Neutrophil (primary cell): Measurements from ENCODE around the gene CCDC88C.
A peak's percentile ranks its signal among the peaks of the same experiment; 100 is the strongest.

ENCODE experiments used
- H3K27ac ChIP-seq: fragments of 200-600 bp; sonication (generic); 2 replicates; pipeline ENCODE4 v1.5.1; 2016; ENCODE audit warnings: mild to moderate bottlenecking, moderate library complexity
- H3K27me3 ChIP-seq: fragments of 200-600 bp; sonication (generic); 2 replicates; pipeline ENCODE4 v1.6.0; 2016; ENCODE audit warnings: mild to moderate bottlenecking
- H3K36me3 ChIP-seq: fragments of 200-600 bp; sonication (generic); 2 replicates; pipeline ENCODE4 v1.5.1; 2017
- H3K4me1 ChIP-seq, 2 experiments: fragments of 200-600 bp in 1 of 2; sonication (generic) in 1 of 2; 1 replicate in 1 of 2; 2 replicates in 1 of 2; pipeline versions ENCODE4 v1.5.1 to v1.6.1; 2013 to 2016; ENCODE audit warnings: low read depth in 1 of 2, low read length in 1 of 2, mild to moderate bottlenecking in 1 of 2, moderate library complexity in 1 of 2; ENCODE audit not compliant: control insufficient read depth in 1 of 2, insufficient read depth in 1 of 2
- H3K4me3 ChIP-seq, 2 experiments: fragments of 200-600 bp in 1 of 2; sonication (generic) in 1 of 2; 1 replicate in 1 of 2; 2 replicates in 1 of 2; pipeline ENCODE4 v1.5.1; 2013 to 2016; ENCODE audit warnings: low read depth in 1 of 2, low read length in 1 of 2, mild to moderate bottlenecking in 1 of 2, moderate library complexity in 1 of 2
- H3K9me3 ChIP-seq: fragments of 200-600 bp; sonication (generic); 2 replicates; pipeline ENCODE4 v1.5.1; 2016
- TF ChIP-seq, protein P1 (sequence below): fragments of 200-600 bp; sonication (generic); IDR thresholded peaks from 2 replicates; pipeline ENCODE4 v1.5.1; 2016; ENCODE audit warnings: antibody characterized with exemption

The CCDC88C gene

DNA sequence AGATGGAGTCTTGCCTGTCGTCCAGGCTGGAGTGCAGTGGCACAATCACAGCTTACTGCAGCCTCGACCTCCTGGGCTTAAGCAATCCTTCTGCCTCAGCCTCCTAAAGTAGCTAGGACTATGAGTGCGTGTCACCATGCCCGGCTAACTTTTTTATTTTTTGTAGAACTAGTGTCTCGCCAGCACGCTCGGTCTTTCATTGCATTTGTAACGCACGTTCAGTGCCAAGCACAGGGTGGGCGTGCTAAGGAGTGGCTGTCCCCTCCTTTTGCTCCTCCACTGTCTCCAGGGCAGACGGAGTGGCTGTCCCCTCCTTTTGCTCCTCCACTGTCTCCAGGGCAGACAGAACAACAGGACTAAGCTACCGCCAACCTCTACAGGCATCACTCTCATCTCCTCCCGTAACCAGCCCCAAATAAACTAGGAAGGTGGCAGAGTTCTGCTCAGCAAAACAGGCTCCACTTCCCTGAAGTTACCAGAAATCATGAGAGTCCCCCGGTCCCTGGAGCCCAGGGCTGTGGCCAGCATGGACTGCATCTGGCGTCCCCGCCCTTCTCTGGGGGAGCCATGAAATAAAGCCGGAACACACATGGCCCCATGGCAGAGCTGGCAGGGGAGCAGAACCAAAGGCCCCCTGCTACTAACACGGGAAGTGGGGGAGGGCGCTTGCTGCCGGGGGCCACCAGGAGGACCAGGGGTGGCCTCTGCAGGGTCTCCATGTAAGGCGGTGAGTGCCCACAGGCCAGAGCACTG is 60.2 kb downstream of the CCDC88C start:
- Histone ChIP-seq H3K27me3 (no peaks in the 10 kb centered on the region), H3K4me3 (no peak overlapping the region), H3K27ac (no peak overlapping the region), H3K36me3 (peaks cover 48% of the 10 kb centered on the region), H3K4me1 (peaks cover 26% of the 10 kb centered on the region in 2 experiments), H3K9me3 (no peaks in the 10 kb centered on the region)
- TF ChIP-seq, protein P1, sequence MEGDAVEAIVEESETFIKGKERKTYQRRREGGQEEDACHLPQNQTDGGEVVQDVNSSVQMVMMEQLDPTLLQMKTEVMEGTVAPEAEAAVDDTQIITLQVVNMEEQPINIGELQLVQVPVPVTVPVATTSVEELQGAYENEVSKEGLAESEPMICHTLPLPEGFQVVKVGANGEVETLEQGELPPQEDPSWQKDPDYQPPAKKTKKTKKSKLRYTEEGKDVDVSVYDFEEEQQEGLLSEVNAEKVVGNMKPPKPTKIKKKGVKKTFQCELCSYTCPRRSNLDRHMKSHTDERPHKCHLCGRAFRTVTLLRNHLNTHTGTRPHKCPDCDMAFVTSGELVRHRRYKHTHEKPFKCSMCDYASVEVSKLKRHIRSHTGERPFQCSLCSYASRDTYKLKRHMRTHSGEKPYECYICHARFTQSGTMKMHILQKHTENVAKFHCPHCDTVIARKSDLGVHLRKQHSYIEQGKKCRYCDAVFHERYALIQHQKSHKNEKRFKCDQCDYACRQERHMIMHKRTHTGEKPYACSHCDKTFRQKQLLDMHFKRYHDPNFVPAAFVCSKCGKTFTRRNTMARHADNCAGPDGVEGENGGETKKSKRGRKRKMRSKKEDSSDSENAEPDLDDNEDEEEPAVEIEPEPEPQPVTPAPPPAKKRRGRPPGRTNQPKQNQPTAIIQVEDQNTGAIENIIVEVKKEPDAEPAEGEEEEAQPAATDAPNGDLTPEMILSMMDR, result no peak

DNA sequence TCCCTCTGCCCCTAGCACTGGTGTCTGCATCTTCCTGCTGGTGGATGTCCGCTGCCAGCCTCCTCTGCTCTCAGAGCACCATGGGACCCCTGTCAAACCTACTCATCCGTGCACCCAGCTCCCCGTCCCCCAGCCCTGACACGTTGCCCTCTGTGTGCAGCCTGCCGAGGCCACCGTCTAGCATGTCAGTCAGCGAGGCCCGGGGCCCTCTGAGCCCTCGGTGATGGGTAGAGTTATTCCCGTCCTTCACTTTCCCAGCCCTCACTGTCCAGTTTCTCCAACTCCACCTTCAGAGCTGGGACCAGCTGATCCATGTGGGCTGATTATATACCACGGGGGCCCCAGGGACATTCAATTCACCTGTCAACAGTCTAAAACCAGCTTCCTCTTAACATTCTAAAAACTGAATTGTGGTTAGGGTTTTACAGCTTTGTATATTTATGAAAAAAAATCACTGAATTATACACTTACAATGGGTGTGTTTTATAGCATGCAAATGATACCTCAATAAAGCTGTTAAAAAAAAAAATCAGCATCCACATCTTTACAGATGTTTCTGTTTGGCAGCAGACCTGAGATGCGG is 61.3 kb downstream of the CCDC88C start:
- Histone ChIP-seq H3K4me3 (no peak overlapping the region), H3K36me3 (peaks cover 56% of the 10 kb centered on the region), H3K9me3 (no peaks in the 10 kb centered on the region), H3K27me3 (no peaks in the 10 kb centered on the region), H3K27ac (no peak overlapping the region), H3K4me1 (peaks cover 14 to 17% of the 10 kb centered on the region in 2 experiments)
- TF ChIP-seq, protein P1, result no peak

DNA sequence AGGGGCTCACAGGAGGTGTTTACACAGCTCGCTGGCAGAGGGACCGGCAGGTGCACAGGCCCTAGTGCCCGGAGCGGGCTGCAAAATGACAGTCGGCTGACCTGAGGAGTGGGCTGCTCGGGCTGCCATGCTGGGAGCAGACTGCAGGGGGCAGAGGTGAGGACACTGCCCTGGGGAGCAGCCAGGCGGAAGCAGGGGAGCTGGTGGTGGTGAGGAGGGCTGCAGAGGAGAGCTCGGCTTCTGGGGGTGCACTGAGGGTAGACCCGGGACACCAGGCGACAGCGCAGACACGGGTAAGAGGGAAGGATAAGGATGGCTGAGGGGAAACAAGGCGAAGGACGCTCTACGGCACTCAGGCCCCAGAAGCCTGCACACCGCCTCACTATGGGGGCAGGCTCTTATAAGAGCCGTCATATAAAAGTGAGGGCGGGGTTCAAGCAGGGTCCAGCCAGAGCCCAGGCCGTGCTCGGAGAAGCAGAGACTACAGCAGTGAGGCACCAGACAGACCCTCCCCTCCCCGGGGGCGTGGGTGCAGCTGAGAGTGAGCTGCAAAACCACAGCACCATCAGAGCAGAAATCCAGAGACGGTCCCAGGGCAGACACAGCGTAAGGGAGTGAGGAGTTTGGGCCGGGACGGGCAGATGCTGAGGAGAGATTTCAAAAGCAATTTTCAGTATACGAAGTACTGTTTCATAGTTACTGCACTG is 62.5 kb downstream of the CCDC88C start:
- Histone ChIP-seq H3K36me3 (peaks cover 56% of the 10 kb centered on the region), H3K9me3 (no peaks in the 10 kb centered on the region), H3K4me3 (no peak overlapping the region), H3K27me3 (no peaks in the 10 kb centered on the region), H3K27ac (no peak overlapping the region), H3K4me1 (peaks cover 13 to 17% of the 10 kb centered on the region in 2 experiments)
- TF ChIP-seq, protein P1, result peak; percentile 30

DNA sequence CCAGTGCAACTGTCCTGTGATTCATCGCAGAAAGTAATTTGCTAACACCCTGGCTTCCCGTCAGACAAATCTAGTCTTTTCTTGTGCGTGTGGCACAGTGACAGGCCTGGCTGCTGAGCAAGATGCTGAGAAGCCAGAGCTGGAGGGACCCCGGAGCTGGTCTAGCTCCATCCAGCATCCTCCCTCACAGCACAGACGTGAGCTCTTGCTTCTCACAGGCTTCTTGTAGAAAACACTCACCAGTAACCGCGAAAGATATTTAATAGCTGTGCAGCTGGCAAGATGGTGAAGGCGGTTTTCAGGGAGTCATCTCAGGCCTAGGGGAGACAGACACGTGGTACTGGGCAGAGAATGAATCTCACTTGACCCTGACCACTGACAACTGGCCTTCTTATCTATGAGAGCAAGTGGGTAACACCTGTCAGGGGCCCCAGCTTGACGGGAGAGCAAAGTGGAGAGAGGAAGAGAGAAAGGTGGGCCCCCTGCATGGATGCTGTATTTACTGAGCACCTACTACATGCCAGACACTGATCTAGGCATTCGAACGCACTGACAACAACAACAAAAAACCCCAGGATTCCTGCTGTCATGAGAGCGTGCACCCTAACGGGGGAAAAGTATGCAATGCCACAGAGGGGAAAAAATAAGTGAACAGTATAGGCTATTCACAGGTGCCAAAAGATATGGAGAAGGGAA is 63.3 kb downstream of the CCDC88C start:
- TF ChIP-seq, protein P1, result no peak
- Histone ChIP-seq H3K9me3 (no peaks in the 10 kb centered on the region), H3K27me3 (no peaks in the 10 kb centered on the region), H3K36me3 (peaks cover 54% of the 10 kb centered on the region), H3K4me3 (no peak overlapping the region), H3K4me1 (peaks cover 11 to 16% of the 10 kb centered on the region in 2 experiments), H3K27ac (no peak overlapping the region)
